ENCODE data around the gene B4GALT3. TPM values are rescaled to one million over a fixed set of nuclear protein-coding genes. Genes with fewer than 3 reads are reported as not detected.

Gene B4GALT3
- total RNA-seq, 6 donors from 2014 or later = 12.3 to 37.1 (median 27.2) TPM

GRCh38 chr1:161207173-161207572 is 29.9 kb upstream of the B4GALT3 start:
- Histone ChIP-seq H3K4me1 (peaks cover 38 to 54% (median 47%) of the 10 kb centered on the region in 4 donors), H3K27ac (peak overlapping the region; percentile 64 to 97 (median 84)), H3K36me3 (peaks cover 32 to 79% (median 58%) of the 10 kb centered on the region in 4 donors), H3K4me3 (no peak overlapping the region), H3K27me3 (no peaks in the 10 kb centered on the region), H3K9me3 (no peaks in the 10 kb centered on the region)
- DNase-seq (peak in 1 of 2 donors; percentile 56), ATAC-seq (ENCODE audit: low FRiP score in 2 of 2) (peak; percentile 47 to 72)
- TF ChIP-seq POLR2AphosphoS5 (IDR thresholded peaks at IDR 0.05) (peak; percentile 85 to 94), POLR2A (IDR thresholded peaks at IDR 0.05) (peak in 2 of 4 donors; percentile 55 to 57), EP300 (IDR thresholded peaks at IDR 0.05) (peak; percentile 92 to 99 (median 97)), CTCF (IDR thresholded peaks at IDR 0.05) (no peak)
- WGBS, 2 donors = 81 to 83% methylated on average over 7 to 8 of the region's 8 CpGs

- DNase-seq (no peak), ATAC-seq (ENCODE audit: low FRiP score in 2 of 2) (no peak)
- Histone ChIP-seq H3K36me3 (peaks cover 26 to 73% (median 52%) of the 10 kb centered on the region in 4 donors), H3K4me1 (peaks cover 41 to 57% (median 51%) of the 10 kb centered on the region in 4 donors), H3K27me3 (no peaks in the 10 kb centered on the region), H3K4me3 (no peak overlapping the region), H3K27ac (peak overlapping the region; percentile 64 to 97 (median 84)), H3K9me3 (no peaks in the 10 kb centered on the region)
- WGBS, 2 donors = 78 to 83% methylated on average over 12 of the region's 12 CpGs
- TF ChIP-seq CTCF (IDR thresholded peaks at IDR 0.05) (no peak), POLR2AphosphoS5 (IDR thresholded peaks at IDR 0.05) (no peak), POLR2A (IDR thresholded peaks at IDR 0.05) (no peak), EP300 (IDR thresholded peaks at IDR 0.05) (no peak)
Measured at GRCh38 chr1:161206411-161207140, 29.3 kb upstream of the B4GALT3 start.

- H3K4me1 ChIP-seq = peaks cover 55 to 83% (median 73%) of the 10 kb centered on the region in 4 donors
- ATAC-seq (ENCODE audit: low FRiP score in 2 of 2) (peak; percentile 92 to 96), DNase-seq (peak; percentile 92 to 99)
- H3K9me3 ChIP-seq = no peaks in the 10 kb centered on the region
- TF ChIP-seq POLR2A (IDR thresholded peaks at IDR 0.05) (peak; percentile 68 to 87 (median 72)), CTCF (IDR thresholded peaks at IDR 0.05) (peak in 2 of 6 experiments; percentile 7 to 25), EP300 (IDR thresholded peaks at IDR 0.05) (no peak), POLR2AphosphoS5 (IDR thresholded peaks at IDR 0.05) (peak; percentile 84 to 94)
- WGBS, 2 donors = 1 to 7% methylated on average over 28 to 53 of the region's 53 CpGs
- peak within 1 kb of the TSS; percentile 27 to 81 (median 72) for H3K4me3 ChIP-seq
- peak within 1 kb of the TSS; percentile 95 to 97 (median 96) for H3K27ac ChIP-seq
- H3K36me3 ChIP-seq = peaks cover 6 to 33% (median 9%) of the 10 kb centered on the region in 4 donors
- no peaks in the 10 kb centered on the region for H3K27me3 ChIP-seq
Measured at GRCh38 chr1:161201836-161202712, 24.8 kb upstream of the B4GALT3 start, which contains the start of gene NDUFS2. NDUFS2 (plus strand) TSS chr1:161202367; CDS start chr1:161202386, 19 bp downstream.

GRCh38 chr1:161200992-161201835 is 23.9 kb upstream of the B4GALT3 start:
- WGBS, 2 donors = 40 to 44% methylated on average over 12 to 13 of the region's 13 CpGs

More at GRCh38 chr1:161200992-161201835, 23.9 kb upstream of the B4GALT3 start:
- Histone ChIP-seq H3K4me3 (peak overlapping the region in 3 of 4 donors; percentile 67 to 81 (median 76)), H3K9me3 (no peaks in the 10 kb centered on the region), H3K4me1 (peaks cover 48 to 74% (median 68%) of the 10 kb centered on the region in 4 donors), H3K27ac (peak overlapping the region; percentile 95 to 97 (median 96)), H3K36me3 (peaks cover 1 to 25% (median 2%) of the 10 kb centered on the region in 4 donors), H3K27me3 (no peaks in the 10 kb centered on the region)
- DNase-seq (peak in 1 of 2 donors; percentile 52), ATAC-seq (ENCODE audit: low FRiP score in 2 of 2) (peak; percentile 55 to 70)
- no peak for TF ChIP-seq CTCF (IDR thresholded peaks at IDR 0.05)
- TF ChIP-seq EP300 (IDR thresholded peaks at IDR 0.05) = peak in 2 of 4 donors; percentile 44 to 87
- peak; percentile 9 to 89 for TF ChIP-seq POLR2AphosphoS5 (IDR thresholded peaks at IDR 0.05)

Measured in upper lobe of left lung (tissue), 6 donors.